Caco-2 (cell line): ENCODE results near the gene NEMP2. TPM values are rescaled to one million over a fixed set of nuclear protein-coding genes. Genes with fewer than 3 reads are reported as not detected.

Source experiments
- BruUV-seq: library from RNA; stranded (reverse); fragments of 400-500 nt; replicated peaks from 2 replicates; lab custom pipeline; 2021; lab: Mats Ljungman, UMichigan
- CTCF ChIA-PET: fragments of 300-600 bp; sonication (Branson Sonifier 250); formaldehyde crosslinking; loops from one replicate; lab custom pipeline; 2022; ENCODE audit warnings: antibody characterized with exemption; lab: Charles Lee
- POLR2A ChIA-PET: fragments of 300-600 bp; sonication (Branson Sonifier 250); formaldehyde crosslinking; loops from one replicate; lab custom pipeline; 2022; ENCODE audit warnings: antibody characterized with exemption; lab: Charles Lee
- DNase-seq, 2 experiments: peaks; one replicate each; pipeline versions ENCODE4 v3.0.0 to v3.0.0-alpha.2; 2020 to 2022
- H3K27me3 ChIP-seq: replicated peaks from 2 replicates; pipeline ENCODE4 v1.6.0; 2011; ENCODE audit warnings: low read length; ENCODE audit not compliant: control insufficient read depth, insufficient read depth
- H3K36me3 ChIP-seq: 2 replicates; pipeline ENCODE4 v1.5.1; 2011; ENCODE audit warnings: low read length; ENCODE audit not compliant: control insufficient read depth, insufficient read depth
- H3K4me1 ChIP-seq: fragments of 250-450 bp; sonication (Bioruptor Pico); 2 replicates; pipeline ENCODE4 v1.5.1; 2020; ENCODE audit warnings: mild to moderate bottlenecking
- H3K4me3 ChIP-seq: 2 replicates; pipeline ENCODE4 v1.5.1; 2011; ENCODE audit warnings: low read depth, mild to moderate bottlenecking, control low read depth, low read length
- H3K9me3 ChIP-seq: fragments of 250-450 bp; sonication (Bioruptor Pico); 2 replicates; pipeline ENCODE4 v1.5.1; 2020; ENCODE audit warnings: mild to moderate bottlenecking, moderate library complexity
- H3K27ac Mint-ChIP-seq: one replicate; pipeline ENCODE4 v1.8.0; 2022; ENCODE audit warnings: mixed read lengths; ENCODE audit not compliant: unreplicated experiment
- H3K27me3 Mint-ChIP-seq: one replicate; pipeline ENCODE4 v1.8.0; 2022; ENCODE audit warnings: mixed read lengths; ENCODE audit not compliant: insufficient read depth, unreplicated experiment
- H3K36me3 Mint-ChIP-seq: one replicate; pipeline ENCODE4 v1.8.0; 2022; ENCODE audit warnings: mild to moderate bottlenecking, mixed read lengths; ENCODE audit not compliant: insufficient read depth, unreplicated experiment
- H3K4me1 Mint-ChIP-seq: one replicate; pipeline ENCODE4 v1.8.0; 2022; ENCODE audit warnings: low read depth, mixed read lengths; ENCODE audit not compliant: unreplicated experiment
- H3K4me3 Mint-ChIP-seq: one replicate; pipeline ENCODE4 v1.8.0; 2022; ENCODE audit warnings: mild to moderate bottlenecking, moderate library complexity, mixed read lengths; ENCODE audit not compliant: unreplicated experiment
- H3K9me3 Mint-ChIP-seq: one replicate; pipeline ENCODE4 v1.8.0; 2022; ENCODE audit warnings: mixed read lengths; ENCODE audit not compliant: unreplicated experiment
- intact Hi-C: fragments of 100-400 bp; cut with micrococcal nuclease; formaldehyde crosslinking; loops from one replicate; pipeline ENCODE4 v1.10.0; 2022; ENCODE audit not compliant: unreplicated experiment
- total RNA-seq: library from RNA; stranded (reverse); gene quantifications from 2 replicates; pipeline ENCODE4 v1.2.3, GENCODE V29; 2022
- TF ChIP-seq, protein P1 (sequence below), 2 experiments: fragments of 200-600 bp in 1 of 2; IDR thresholded peaks; 1 replicate in 1 of 2; 2 replicates in 1 of 2; pipeline versions ENCODE4 v1.5.1 to v1.8.0; 2011 to 2022; ENCODE audit warnings: antibody characterized with exemption in 1 of 2, control low read depth in 1 of 2, inconsistent platforms in 1 of 2, low read depth in 1 of 2, low read length in 1 of 2, mild to moderate bottlenecking in 1 of 2, moderate library complexity in 1 of 2; ENCODE audit not compliant: insufficient read depth in 1 of 2, severe bottlenecking in 1 of 2, unreplicated experiment in 1 of 2

Gene NEMP2
- total RNA-seq, 1 experiment from 2014 or later: 19.1 TPM

DNA sequence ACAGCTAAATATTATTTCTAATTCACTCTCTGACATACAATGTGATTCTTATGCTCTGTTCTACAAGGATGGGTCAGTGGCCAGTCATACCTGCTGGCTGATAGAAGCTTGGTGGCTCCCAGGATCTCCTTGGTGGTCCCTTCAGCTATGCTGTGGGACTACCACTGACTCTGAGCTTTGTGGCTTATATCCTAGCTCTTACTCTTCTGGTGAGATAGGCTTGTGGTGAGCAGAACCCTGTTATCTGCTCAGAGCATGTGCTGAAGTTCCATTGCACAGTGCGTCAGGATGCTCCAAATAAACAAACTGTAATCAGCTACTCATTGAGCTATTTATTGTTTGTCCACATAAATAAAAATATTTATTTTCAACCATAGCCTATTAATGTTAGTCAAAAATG lies 74.6 kb downstream of the NEMP2 start:
- no peaks in the 10 kb centered on the region for H3K27me3 Mint-ChIP-seq
- Histone ChIP-seq H3K4me3 (no peak overlapping the region), H3K9me3 (no peaks in the 10 kb centered on the region), H3K36me3 (no peaks in the 10 kb centered on the region), H3K4me1 (no peaks in the 10 kb centered on the region), H3K27me3 (no peaks in the 10 kb centered on the region)
- intact Hi-C loops: no loop called here
- no peak for DNase-seq
- H3K9me3 Mint-ChIP-seq: no peaks in the 10 kb centered on the region
- POLR2A ChIA-PET: no interaction called here
- no peak overlapping the region for H3K27ac Mint-ChIP-seq
- BruUV-seq: no TSS peak
- H3K4me1 Mint-ChIP-seq: peaks cover under 1% of the 10 kb centered on the region
- CTCF ChIA-PET: no interaction called here
- no peaks in the 10 kb centered on the region for H3K36me3 Mint-ChIP-seq
- no peak overlapping the region for H3K4me3 Mint-ChIP-seq
- TF ChIP-seq, protein P1, sequence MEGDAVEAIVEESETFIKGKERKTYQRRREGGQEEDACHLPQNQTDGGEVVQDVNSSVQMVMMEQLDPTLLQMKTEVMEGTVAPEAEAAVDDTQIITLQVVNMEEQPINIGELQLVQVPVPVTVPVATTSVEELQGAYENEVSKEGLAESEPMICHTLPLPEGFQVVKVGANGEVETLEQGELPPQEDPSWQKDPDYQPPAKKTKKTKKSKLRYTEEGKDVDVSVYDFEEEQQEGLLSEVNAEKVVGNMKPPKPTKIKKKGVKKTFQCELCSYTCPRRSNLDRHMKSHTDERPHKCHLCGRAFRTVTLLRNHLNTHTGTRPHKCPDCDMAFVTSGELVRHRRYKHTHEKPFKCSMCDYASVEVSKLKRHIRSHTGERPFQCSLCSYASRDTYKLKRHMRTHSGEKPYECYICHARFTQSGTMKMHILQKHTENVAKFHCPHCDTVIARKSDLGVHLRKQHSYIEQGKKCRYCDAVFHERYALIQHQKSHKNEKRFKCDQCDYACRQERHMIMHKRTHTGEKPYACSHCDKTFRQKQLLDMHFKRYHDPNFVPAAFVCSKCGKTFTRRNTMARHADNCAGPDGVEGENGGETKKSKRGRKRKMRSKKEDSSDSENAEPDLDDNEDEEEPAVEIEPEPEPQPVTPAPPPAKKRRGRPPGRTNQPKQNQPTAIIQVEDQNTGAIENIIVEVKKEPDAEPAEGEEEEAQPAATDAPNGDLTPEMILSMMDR (IDR thresholded peaks at IDR 0.05; ENCODE audit: insufficient read depth in 1 of 2, low read depth in 1 of 2, low read length in 1 of 2, severe bottlenecking in 1 of 2, unreplicated experiment in 1 of 2): no peak

DNA sequence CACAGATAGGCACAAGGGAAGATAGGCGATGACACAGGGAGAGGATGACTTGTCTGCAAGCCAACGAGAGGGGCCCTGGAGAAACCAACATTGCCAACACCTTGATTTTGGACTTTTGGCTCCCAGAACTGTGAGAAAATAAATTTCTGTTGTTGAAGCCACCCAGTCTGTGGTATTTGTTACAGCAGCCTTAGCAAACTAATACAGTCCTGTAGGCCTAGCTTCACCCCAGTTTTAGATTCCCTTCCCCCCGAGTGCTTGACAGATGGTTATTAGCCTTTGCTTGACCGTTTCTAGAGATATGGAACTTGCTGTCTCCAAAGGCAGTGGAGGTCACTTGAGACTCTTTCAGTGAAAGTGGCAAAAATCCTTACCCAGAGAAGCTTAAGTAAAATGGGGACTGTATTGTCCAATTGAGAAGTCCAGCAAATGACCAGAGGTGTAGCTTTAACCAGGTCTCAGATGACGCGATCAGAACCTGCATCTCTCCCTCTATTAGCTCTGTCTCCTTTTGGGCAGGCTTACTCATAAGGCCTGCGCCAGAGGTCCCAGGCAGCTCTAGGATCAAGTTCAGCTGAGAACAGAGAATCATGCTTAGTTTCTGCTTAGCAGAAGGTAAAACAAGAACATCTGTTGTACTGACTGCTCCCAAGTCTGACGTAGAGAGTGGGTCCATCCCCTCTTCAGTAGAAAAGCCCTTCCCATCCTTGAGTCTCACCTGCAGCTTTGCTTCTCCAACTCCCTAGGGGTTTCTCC lies 76.0 kb downstream of the NEMP2 start:
- H3K27ac Mint-ChIP-seq: no peak overlapping the region
- H3K36me3 Mint-ChIP-seq: no peaks in the 10 kb centered on the region
- Histone ChIP-seq H3K4me1 (no peaks in the 10 kb centered on the region), H3K4me3 (no peak overlapping the region), H3K9me3 (no peaks in the 10 kb centered on the region), H3K36me3 (no peaks in the 10 kb centered on the region), H3K27me3 (no peaks in the 10 kb centered on the region)
- no peak overlapping the region for H3K4me3 Mint-ChIP-seq
- CTCF ChIA-PET: no interaction called here
- H3K4me1 Mint-ChIP-seq: no peaks in the 10 kb centered on the region
- H3K9me3 Mint-ChIP-seq: no peaks in the 10 kb centered on the region
- no TSS peak for BruUV-seq
- intact Hi-C loops: no loop called here
- TF ChIP-seq, protein P1 (IDR thresholded peaks at IDR 0.05; ENCODE audit: insufficient read depth in 1 of 2, low read depth in 1 of 2, low read length in 1 of 2, severe bottlenecking in 1 of 2, unreplicated experiment in 1 of 2): no peak
- H3K27me3 Mint-ChIP-seq: no peaks in the 10 kb centered on the region
- no peak for DNase-seq
- POLR2A ChIA-PET: no interaction called here

DNA sequence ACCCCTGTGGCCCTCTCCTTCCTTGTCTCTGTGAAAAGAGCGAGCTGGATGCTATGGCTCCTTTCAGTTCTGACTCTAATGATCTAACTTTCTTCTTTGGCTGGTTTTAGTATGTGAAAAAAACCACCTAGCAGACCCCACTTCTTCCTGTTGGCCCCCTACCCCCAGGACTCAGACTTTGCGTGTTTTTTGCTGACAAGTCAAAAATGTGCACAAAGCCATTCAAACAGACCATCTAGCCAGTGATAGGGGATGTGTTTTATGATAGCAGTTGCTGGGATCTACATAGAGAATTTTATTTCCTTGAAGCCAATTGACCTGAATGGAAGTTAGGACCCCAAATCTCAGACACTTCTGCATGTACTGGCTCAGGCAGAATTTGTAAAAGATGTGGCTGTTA lies 77.3 kb downstream of the NEMP2 start:
- Mint-ChIP-seq H3K36me3 (no peaks in the 10 kb centered on the region), H3K27me3 (no peaks in the 10 kb centered on the region), H3K27ac (no peak overlapping the region), H3K4me1 (no peaks in the 10 kb centered on the region), H3K9me3 (no peaks in the 10 kb centered on the region), H3K4me3 (no peak overlapping the region)
- ChIA-PET CTCF (no interaction called here), POLR2A (no interaction called here)
- Histone ChIP-seq H3K4me3 (no peak overlapping the region), H3K9me3 (no peaks in the 10 kb centered on the region), H3K36me3 (no peaks in the 10 kb centered on the region), H3K27me3 (no peaks in the 10 kb centered on the region), H3K4me1 (no peaks in the 10 kb centered on the region)
- intact Hi-C loops: loop anchor here (2.0 kb wide), 1 partner anchor 38 kb away; no protein-coding TSS in a partner anchor
- no TSS peak for BruUV-seq
- no peak for DNase-seq
- TF ChIP-seq, protein P1 (IDR thresholded peaks at IDR 0.05; ENCODE audit: insufficient read depth in 1 of 2, low read depth in 1 of 2, low read length in 1 of 2, severe bottlenecking in 1 of 2, unreplicated experiment in 1 of 2): no peak
